HG02885 (cell line): ENCODE data around the gene MRPL2.
"Not testable (repeated sequence)": the region's sequence is repeated elsewhere in the genome, so short reads cannot be mapped to it uniquely, and the experiment has no call there.

Experiments
- ATAC-seq: cut with Tn5 transposase; IDR thresholded peaks from one replicate; pipeline ENCODE4 v1.9.1; 2021; ENCODE audit warnings: mild to moderate bottlenecking; ENCODE audit not compliant: unreplicated experiment, poor library complexity

MRPL2 gene

GRCh38 chr6:43082806-43083655 lies 23.8 kb upstream of the MRPL2 start:
- ATAC-seq = no peak

DNA sequence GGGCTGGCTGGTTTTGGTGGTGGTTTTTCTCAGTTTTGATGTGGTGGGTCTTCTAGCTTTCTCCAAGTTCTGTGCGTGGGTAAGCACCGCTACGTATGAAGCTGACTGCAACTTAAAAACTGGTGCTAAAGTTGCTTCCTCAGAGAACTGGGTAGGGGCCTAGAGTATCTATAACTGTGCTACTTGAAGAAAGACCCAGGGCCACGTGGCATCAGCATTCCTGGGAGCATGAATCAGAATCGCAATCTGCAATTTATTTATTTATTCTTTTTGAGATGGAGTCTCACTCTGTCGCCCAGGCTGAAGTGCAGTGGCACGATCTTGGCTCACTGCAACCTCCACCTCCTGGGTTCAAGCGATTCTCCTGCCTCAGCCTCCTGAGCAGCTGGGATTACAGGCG lies 22.7 kb upstream of the MRPL2 start:
- ATAC-seq = not testable (repeated sequence)

DNA sequence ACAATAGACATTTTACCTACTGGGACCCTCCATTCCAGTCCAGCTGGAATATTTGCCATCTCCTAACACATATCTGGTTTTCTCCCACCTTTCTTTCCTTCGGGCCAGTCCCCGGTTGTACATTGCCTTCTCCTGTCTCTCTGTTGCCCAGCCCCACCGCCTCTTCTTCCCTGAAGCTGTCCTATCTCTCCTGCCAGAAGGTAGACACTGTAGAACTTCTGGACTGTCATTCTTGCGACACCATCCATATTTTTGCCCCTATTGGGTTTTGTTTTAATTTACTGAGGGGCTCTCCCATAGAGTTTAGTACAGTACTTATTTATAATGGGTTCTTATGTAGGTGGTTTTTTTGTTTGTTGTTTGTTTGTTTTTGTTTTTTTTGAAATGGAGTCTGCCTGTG lies 21.8 kb upstream of the MRPL2 start:
- no peak for ATAC-seq

DNA sequence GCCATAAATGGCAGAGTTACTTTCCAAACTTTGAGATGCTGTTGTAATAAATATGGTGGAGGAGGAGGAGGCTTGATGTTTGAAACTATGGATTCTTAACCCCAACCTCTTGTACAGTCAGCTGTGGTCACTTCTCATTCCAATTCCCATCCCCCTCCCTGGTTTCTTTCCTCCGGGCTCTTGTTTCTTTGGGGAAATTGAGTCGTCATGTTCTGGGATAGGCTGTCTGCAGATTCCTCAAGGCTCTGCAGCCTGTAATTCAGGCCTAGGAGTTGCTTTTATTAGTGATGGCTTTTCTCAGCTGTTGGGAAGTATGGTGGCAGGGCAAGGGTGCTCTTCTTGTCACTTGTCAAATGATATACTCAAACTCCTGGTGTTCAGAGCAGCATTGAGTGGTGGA lies 19.5 kb upstream of the MRPL2 start:
- ATAC-seq = no peak

GRCh38 chr6:43077981-43078511 lies 18.8 kb upstream of the MRPL2 start:
- no peak for ATAC-seq

- ATAC-seq = no peak
Measured at GRCh38 chr6:43077333-43077809, 18.1 kb upstream of the MRPL2 start.

- no peak for ATAC-seq
Measured at GRCh38 chr6:43076464-43077332, 17.5 kb upstream of the MRPL2 start.

DNA sequence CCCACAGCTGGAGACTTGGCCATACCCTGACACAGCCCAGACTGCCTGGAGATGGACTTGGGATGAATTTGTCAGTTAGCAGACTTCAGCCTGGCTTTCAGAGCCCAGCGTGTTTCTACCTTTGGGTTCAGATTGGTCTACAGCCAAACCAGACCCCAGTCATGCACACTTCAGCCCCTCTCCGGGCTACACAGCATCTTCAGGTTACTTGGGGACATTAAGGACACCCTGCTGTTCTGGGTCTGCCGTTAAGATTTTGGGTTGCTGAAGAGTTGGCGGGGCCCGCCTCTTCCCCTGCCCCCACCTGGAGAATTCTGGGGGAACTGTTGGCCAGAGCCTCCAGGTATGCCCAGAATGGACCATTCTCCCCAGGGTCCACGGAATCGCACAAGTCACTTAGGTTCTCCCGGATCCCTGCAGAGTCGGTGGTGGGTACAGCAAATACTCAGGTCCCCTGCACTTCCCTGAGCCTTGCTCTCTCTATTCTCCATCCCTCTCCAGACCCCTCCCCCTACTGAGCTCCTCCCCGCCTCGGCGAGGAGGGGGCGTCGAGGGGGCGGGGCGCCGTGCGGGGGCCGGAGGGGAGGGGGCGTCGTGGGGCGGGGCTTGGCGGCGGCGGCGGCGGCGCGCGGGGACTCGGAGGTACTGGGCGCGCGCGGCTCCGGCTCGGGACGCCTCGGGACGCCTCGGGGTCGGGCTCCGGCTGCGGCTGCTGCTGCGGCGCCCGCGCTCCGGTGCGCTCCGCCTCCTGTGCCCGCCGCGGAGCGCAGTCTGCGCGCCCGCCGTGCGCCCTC lies 16.6 kb upstream of the MRPL2 start, which contains the start of gene PTK7:
TSS of gene PTK7 (plus strand) at position 645 of the 794 bp plus-strand sequence. CDS start 175 bp downstream, outside the sequence.
- ATAC-seq = no peak

- ATAC-seq = no peak
Measured at GRCh38 chr6:43074847-43075669, 15.8 kb upstream of the MRPL2 start.

DNA sequence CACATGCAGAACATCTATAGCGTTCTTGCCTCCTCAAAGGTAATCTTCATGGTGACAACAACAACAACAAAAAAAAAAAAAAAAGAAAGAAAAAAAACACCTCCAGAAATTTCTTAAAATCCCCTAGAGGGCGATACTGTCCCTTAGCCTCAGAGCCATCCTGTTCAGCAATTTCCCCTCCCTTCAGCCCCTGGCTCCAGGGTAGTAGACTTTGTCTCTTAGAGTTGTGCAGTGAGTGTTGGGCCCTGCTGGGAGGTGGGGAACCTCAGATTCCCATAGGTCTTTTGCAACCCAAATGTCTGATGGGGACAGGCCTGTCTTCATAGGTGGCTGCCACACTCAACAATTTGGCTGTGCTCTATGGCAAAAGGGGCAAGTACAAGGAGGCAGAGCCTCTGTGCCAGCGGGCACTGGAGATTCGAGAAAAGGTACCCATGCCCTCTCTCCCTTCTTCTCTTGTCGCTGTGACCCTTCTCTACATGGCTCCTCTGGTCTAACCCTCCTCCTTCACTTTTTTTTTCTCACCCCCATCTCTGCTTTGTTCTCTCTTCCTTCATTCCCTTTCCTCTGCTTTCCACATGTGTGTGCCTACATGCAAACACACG lies 10.9 kb upstream of the MRPL2 start:
- no peak for ATAC-seq

DNA sequence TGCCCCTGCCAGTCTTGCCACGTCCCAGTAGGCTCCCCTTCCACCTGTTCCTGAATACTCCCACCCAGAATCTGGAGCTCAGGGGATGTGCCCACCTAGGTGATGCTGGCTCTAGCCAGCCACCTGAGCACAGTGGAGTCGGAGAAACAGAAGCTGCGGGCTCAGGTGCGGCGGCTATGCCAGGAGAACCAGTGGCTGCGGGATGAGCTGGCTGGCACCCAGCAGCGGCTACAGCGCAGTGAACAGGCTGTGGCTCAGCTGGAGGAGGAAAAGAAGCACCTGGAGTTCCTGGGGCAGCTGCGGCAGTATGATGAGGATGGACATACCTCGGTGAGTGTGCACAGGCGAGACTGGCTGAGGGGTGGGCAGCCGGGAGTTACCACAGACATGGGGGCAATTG lies 3.6 kb upstream of the MRPL2 start:
- ATAC-seq = no peak

DNA sequence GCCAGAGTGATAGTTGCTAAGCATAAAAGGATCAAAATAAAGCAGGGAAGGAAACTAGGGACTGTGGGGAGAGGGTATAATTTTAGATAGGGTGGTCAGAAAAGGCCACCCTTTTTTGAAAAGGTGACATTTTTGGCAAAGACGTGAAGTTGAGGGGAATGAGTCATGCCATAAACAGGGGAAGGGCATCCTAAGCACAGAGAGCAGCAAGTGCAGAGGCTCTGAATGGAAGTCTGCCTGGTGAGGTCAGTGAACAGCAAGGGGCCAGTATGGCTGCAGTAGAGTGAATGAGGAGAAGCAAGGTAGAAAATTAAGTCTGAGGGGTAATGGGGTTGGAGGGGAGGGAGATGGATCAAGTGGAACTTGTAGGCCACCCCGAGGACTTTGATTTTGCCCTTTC lies 2.6 kb upstream of the MRPL2 start:
- ATAC-seq = no peak

DNA sequence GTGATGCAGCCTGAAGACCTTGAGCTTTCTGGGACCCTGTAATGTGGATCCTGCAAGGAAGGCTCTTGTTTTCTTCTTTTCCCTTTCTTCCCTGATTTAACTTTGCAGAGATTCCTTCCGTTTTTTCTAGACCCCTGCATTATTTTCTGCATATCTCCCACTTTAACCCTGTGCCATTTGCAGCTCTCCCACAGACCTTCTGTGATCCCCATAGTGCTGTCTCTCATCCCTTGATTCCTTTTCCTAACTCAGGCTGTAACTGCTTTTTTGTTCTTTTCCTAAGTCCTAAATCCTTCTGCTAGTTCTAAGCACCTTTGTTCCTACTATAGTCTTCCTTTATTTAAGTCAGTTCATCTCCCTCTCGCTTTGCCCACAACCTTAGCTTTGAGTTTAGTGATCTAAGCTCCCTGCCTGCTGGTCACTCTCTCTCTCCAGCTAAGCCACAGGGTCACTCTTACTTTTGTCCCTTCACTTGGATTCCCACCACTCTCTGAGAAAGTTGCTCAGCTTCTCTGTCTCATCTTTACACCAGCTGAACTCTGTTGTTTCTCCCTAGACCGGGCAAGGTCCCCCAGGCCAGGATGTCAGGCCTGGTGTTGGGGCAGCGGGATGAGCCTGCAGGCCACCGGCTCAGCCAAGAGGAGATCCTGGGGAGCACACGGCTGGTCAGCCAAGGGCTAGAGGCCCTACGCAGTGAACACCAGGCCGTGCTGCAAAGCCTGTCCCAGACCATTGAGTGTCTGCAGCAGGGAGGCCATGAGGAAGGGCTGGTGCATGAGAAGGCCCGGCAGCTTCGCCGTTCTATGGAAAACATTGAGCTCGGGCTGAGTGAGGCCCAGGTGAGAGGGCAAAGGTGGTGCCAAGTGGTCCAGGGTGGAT lies 1.8 kb upstream of the MRPL2 start:
- no peak for ATAC-seq

GRCh38 chr6:43060034-43060754 lies 960 bp upstream of the MRPL2 start:
- no peak for ATAC-seq

DNA sequence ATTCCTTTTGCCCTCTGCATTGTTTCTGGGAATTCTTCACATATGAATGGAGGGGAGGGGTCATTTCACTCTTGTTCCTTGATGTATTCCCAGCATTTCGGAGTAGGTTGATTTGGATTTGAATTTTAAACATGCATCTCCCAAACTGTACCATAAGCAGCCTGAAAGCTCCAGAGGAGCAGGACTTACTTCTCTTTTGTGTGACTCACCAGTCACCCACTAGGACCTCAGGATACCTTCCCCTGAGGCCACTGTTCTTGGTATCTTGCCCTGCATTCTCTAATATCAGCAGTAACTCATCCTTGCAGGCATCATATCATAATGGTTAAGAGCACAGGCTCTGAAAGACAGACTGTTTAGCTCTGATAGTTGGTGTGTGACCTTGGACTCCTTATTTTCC lies 703 bp downstream of the MRPL2 start:
- ATAC-seq = no peak

- no peak for ATAC-seq
Measured at GRCh38 chr6:43055966-43056365, 3.3 kb downstream of the MRPL2 start.

DNA sequence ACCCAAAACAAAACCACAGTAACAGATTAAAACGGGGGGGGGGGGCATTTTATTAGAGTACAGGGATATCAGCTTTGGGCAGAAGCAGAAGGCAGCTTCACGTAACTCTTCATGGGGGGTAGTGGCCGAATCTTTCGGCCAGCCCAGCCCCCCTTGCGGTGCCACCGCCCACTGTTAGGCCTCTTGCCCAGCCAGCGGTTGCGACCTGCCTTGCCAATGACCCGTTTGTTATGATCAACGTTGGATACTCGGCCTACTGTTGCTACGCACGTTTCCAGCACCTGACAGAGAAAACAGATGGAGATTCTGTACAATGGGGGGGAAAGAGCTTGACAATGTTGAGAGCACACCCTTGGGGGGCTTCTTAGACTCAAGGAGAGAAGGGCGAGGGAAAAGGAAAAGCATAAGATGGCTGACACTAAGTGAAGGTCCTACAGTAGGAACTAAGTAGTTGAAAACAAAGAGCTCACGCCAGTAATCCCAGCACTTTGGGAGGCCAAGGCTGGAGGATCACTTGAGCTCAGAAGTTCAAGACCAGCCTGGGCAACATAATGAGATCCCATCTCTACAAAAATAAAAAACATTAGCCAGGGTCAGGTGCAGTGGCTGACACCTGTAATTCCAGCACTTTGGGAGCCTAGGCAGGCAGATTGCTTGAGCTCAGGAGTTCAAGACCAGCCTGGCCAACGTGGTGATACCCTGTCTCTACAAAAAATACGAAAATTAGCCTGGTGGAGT lies 4.9 kb downstream of the MRPL2 start:
- no peak for ATAC-seq
